Pons (tissue), 1 donor: ENCODE measurements around the gene KNG1.
A peak's percentile ranks its signal among the peaks of the same experiment; 100 is the strongest.
"Not testable (repeated sequence)": the region's sequence is repeated elsewhere in the genome, so short reads cannot be mapped to it uniquely, and the experiment has no call there.

Source experiments
- DNase-seq: peaks from one replicate; pipeline ENCODE4 v3.0.0-alpha.2; 2016; ENCODE audit warnings: low spot score

Gene KNG1

DNA sequence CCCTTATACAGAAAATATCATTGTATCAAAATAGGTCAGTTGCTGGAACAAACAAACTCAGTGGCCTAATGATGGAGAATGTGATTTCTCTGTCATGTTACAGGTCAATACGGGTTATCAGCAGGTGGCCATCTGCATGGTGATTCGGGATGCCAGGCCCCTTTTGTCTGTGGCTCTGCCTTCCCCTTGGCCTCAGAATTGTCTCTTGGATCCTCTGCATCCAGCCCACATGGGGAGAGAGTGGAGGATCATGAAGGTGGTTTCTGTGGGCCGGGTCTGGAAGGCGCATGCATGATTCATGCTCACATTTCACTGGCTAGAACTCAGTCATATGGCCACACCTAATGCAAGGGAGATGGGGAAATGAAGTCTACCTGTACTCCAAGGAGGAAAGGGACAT is 6.5 kb upstream of the KNG1 start:
- DNase-seq, result not testable (repeated sequence)

DNA sequence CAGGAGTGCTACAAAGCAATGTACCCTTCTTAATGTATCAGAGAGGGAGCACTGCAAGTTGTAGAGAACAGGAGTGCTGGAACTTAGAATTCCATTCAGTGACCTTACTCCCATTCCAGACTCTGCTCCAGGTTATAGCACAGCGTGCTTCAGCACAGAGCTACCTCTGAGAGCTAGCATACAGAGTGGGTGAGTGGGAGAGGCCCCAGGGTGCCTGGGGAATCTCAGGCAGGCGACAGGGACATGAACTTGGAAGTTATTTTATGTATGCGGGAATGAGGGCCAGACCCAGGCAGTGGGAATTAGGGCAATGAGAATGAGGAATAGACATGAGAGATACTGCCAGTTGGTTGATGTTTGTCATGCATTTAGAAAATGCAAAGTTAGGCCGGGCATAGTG is 3.7 kb upstream of the KNG1 start:
- DNase-seq, result no peak

DNA sequence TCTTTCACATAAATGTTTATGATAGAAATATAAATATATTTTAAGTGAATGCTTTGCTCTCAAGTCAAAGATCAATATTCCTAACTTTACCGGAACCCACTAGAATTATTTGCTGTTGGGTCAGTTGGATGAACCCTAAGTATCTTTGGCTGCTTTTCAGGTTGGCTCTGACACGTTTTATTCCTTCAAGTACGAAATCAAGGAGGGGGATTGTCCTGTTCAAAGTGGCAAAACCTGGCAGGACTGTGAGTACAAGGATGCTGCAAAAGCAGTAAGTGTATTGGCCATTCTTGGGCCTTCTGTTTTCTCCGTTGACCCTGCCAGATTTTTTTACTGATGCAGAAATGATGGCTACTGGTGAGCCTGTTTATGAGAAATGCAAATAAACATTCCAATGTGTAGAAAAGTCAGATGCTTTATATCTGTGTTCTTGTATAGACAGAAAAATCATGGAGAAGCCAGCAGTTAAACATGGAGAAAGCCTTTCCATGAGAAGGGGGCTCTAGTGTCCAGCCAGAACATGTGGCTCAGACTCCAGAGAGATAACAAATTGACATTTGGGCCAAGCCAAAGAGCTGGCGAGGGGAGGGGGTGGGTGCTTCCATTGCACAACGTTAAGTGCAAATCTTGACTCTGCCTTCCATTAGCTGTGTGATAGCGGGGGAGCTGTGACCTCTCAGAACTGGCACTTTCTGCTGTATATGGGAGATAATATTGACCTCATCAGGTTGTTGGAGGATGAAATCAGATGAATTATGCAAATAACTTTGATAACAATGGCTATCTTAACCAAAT is 3.0 kb downstream of the KNG1 start:
- no peak for DNase-seq

DNA sequence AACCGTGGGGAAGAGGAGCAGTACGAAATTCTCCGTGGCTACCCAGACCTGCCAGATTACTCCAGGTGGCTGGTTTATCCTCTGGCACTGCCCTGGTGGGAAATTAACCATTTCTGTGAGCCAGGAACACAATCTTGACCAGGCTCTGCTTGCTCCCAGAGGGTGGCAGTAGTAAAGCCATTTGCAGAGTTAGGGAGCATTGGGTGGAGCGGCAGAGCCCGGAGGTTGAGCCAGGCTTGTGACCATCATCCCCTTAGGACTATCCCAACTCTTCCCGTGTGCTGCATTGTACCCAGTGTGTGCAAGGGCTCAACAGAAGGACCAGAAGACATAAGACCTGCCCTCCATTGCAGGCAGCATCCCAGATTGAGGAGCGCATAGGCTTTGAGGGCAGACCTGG is 5.3 kb downstream of the KNG1 start:
- no peak for DNase-seq

DNA sequence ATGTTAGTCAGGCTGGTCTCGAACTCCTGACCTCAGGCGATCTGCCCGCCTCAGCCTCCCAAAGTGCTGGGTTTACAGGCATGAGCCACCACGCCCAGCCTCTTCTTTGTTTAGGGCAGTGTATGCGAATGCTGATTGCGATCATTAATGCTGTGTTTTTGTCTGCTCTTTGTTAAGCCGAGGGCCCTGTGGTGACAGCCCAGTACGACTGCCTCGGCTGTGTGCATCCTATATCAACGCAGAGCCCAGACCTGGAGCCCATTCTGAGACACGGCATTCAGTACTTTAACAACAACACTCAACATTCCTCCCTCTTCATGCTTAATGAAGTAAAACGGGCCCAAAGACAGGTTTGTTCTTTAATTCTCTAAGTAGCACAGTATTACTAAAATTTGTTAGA is 7.8 kb downstream of the KNG1 start:
- DNase-seq, result no peak

DNA sequence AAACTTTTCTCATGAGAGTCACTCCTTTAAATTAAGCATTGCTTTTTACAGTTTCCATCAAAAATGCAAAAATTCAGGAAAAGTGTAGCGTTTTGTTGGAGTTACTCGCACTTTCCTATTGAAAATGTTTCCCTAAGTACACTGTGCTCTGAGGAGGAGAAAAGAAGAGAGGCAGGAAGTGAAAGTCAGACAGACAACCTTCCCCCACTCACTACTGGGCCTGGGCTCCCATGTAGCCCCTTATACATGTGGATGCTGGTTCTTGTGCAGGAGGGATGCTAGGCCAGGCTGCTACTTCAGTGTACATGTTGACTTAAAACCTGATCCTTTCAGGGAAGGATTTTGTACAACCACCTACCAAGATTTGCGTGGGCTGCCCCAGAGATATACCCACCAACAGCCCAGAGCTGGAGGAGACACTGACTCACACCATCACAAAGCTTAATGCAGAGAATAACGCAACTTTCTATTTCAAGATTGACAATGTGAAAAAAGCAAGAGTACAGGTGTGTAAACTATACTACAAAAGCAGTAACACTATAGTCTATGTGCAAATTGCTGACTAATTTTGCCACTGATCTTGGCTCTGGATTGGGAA is 15.1 kb downstream of the KNG1 start:
- no peak for DNase-seq

DNA sequence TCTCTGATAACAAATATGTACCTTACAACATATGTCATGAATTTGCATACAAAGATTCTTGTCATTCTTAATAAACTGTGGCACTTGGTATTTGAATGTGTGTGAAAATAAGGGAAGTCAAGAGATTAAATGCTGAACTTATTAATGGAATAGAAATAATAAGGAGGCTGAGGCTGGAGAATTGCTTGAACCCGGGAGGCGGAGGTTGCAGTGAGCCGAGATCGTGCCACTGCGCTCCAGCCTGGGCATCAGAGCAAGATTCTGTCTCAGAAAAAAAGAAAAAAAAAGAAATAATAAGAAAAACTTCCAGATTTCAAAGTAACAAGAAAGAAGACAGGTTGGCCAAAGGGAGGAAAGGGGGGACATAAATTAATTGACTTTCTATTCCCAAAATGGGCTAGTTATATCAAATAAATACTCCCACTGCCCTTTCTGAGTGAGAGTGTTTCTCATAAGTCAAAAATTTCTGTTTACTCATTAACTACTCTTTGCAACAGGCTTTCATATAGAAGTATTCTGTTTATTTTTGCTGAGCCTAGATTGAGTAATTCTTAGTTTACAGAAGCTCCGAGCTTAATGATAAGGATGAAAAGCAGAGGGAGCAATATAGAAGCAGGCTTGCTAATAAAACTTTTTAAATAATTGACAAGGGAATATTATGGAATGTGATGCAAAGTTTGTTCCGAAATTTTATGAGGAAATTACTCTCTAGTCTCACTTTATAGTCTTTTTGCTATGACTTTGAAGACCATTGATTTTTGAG is 25.6 kb downstream of the KNG1 start:
- no peak for DNase-seq

DNA sequence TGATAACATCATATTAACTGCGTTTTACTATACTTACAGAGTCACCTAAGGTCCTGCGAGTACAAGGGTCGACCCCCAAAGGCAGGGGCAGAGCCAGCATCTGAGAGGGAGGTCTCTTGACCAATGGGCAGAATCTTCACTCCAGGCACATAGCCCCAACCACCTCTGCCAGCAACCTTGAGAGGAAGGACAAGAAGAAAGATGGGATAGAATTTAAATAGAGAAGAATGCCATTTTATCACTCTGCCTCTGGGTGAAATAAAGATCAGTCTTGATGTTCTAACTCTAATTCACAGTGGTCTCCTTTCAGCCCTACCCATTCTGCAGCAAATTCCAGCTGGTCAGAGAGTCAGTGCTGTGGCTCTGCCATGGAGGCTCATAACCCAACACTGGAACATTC is 26.5 kb downstream of the KNG1 start:
- no peak for DNase-seq

DNA sequence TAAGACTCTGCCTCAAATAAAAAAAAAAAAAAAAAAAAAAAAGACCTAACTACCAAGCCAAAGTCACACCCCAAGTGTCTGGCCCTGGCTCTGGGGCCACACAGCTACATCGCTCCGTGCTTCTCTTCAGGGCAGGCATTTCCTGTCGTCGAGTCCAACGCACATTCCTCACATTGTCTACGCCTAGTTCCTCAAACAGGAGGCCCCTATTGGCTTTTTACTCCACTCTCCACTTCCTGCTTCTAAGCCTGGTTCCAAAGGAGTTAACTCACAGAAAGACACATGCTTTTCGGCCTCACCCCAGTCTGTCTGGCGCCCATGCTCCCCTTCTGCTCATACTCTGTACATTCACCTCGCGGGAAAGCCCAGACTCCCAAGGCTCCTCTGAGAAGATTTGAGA is 28.8 kb downstream of the KNG1 start:
- peak; percentile 20 for DNase-seq

DNA sequence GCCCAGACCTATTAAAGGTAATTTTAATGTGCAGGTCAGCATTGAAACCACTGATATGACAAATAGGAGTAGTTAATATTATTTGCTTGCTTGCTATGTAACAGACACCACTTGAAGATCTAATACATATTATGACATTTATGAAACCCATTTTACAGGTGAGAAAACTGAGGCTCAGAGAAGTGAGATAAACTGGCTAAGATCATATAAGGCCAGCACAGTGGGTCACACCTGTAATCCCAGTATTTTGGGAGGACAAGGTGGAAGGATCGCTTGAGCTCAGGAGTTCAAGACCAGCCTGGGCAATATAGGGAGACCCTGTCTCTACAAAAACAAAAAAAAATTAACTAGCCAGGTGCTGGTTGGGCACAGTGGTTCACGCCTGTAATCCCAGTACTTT is 33.2 kb downstream of the KNG1 start:
- DNase-seq, result no peak

DNA sequence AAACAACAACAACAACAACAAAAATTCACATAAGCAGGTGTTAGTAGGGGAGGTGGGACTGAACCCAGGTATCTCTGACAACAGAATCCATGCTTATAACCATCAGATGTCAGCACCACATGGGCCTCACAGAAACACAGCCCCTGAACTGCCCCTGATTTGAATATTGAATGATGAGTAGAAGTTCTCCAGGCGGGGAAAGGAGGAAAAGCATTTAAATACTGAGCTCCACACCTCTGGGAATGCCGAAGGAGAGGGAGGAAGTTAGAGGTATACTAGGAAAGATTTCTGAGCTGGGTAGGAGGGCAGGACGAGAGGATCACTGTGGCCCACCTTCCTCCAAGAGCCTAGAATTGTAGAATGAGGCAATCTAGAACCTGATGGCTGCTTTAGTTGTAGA is 34.3 kb downstream of the KNG1 start:
- no peak for DNase-seq

DNA sequence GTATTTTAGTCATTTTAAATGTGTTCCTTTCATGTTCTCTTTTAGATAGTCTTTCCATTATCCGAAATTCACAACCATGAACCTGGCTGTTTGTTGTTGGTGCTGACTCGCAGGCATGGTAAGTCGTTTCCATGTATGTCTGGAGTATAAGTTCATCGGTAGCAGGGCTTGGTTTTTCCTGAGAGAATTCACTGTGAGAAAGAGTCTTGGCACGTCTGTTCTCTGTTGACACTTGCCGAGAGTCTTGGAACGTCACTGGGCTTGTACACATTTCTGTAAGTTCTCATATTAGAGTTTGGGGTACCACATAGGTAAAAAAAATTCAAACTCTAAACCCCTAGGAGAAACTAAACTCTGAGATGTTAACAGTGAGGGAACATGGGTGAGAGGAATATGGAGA is 36.8 kb downstream of the KNG1 start:
- no peak for DNase-seq

DNA sequence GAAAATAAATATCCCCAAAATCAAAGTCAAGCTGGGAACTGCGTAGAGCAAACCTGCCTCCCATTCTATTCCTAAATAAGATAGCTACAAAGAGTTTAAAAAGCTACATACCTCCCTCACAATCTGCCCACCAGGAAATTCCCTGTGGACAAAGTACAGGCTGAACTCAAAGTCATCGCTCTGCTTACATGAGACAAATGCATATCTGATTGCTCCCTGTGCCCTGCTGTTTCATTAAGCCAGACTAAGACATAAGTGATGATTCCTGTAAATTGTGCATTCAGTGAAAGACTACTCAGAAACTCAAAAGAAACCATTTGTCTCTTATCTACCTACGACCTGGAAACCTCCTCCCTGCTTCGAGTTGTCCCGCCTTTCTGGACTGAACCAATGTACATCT is 37.7 kb downstream of the KNG1 start:
- no peak for DNase-seq

DNA sequence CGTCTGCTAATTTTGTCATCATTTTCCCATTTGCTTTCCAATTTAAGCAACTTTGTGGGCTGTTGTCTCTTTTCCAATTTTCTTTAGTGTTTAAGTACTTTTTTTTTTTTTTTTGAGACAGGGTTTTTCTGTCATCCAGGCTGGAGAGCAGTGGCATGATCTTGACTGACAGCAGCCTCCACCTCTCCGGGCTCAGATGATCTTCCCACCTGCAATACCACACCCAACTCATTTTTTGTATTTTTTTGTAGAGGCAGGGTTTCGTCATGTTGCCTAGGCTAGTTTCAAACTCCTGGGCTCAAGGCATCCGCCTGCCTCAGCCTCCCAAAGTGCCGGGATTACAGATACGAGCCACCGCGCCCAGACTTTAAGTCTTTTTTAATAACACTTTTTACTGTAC is 40.1 kb downstream of the KNG1 start:
- no peak for DNase-seq

DNA sequence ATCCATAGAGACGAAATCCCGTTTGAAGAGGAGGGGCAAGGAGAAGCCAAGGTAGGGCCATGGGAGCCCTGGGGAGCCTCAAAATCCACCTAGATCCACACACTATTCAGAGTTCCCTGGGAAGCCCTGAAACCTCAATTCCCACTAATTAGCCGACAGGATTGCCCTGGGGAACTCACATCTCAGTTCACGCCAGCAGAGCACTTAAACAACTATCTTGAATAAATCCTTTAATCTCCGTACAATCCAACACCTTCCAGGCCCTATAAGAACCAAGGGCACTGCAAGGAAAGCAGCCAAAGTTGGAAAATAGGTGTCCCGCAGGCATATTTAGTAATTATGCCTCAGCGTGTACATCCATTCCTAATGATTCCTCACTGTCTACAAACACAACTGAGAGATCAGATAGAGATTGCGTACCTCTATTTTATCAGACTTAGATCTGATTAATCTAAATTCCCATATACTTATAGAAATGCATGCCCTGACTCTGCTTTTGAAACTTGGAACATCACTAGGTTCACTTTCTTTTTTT is 40.6 kb downstream of the KNG1 start:
- no peak for DNase-seq

DNA sequence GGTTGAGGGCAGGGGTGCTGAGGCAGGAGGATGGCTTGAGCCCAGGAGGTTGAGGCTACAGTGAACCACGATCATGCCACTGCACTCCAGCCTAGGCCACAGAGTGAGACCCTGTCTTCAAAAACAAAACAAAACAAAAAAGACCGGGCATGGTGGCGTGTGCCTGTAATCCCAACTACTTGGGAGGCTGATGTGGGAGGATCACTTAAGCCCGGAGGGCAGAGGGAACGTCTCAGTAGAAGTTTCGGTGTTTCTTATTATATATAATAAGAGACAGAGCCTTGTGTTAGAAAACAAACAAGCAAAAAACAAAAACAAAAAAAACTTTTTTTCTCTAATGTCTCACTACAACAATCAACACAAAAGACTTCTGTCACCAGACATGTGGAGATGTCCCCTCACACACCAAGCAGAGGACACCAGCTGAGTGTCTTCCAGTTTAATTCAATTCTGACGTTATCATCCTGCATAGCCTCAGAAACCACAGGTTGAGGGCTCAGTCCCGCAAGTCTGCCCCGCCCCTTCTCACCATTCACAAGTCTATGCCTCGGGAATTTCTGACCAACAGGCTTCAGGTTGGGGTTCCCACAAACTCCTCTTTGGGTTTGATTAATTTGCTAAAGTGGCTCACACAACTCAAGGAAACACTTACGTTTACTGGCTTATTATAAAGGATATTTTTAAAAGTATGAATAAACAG is 42.2 kb downstream of the KNG1 start:
- DNase-seq, result no peak

DNA sequence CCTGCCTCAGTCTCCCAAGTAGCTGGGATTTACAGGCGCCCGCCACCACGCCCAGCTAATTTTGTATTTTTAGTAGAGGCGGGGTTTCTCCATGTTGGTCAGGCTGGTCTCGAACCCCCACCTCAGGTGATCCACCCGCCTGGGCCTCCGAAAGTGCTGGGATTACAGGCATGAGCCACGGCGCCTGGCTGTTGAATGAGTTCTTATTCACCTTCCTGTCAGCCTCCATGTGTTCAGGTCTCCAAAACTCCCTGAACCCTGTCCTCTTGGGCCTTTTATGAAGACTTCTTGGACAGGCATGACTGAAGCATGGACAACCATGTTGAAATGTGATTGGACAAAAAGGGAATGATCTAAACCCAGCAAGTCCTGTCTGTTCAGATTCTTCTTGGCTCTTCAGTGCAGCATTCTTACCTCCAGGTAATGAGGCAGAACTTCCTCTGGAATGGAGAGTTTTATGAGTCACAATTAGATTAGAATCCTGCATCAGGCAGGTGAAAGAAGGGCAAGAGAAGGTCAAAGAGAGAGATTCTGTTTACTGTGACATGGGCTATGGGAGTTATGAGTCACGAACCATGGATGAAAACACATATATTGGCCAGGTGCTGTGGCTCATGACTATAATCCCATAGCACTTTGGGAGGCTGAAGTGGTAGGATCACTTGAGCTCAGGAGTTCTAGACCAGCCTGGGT is 43.1 kb downstream of the KNG1 start:
- DNase-seq, result no peak

DNA sequence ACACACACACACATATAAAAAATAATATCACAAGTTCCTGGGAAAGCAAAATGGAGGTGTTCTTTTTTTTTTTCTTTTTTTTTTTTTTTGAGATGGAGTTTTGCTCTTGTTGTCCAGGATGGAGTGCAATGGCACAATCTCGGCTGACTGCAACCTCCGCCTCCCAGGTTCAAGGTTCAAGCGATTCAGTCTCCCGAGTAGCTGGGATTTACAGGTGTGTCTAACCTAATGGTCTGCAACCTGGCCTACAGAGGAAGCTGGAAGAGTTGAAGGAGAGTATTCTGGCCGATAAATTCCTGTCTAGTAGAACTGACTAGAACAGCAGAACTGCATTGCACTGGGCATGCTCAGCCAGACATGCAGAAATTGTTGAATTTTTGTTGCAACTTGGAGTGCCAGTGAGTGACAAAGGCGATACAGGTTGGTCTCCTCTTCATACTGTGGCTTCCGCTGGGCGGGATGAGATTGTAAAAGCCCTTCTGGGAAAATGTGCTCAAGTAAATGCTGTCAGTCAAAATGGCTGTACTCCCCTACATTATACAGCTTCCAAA is 43.8 kb downstream of the KNG1 start:
- DNase-seq, result no peak

DNA sequence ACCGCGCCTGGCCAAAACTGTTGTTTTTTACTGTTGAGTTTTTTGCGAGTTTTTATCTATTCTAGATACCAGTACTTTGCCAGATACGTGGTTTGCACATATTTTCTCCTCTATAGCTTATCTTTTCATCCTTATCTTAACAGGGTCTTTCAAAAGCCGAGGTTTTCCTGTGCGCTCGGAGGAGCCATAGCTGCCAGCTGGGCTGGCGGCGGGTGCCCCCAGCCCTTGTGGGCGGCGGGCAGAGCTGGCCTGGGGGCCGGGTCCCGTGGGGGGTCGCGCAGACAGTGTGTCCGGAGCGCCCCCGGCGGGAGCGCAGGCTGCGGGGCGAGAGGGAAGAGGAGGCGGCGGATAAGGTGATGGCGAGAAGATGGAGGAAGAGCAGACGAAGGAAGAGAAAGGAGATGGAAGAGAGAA is 55.1 kb downstream of the KNG1 start:
- DNase-seq, result no peak

DNA sequence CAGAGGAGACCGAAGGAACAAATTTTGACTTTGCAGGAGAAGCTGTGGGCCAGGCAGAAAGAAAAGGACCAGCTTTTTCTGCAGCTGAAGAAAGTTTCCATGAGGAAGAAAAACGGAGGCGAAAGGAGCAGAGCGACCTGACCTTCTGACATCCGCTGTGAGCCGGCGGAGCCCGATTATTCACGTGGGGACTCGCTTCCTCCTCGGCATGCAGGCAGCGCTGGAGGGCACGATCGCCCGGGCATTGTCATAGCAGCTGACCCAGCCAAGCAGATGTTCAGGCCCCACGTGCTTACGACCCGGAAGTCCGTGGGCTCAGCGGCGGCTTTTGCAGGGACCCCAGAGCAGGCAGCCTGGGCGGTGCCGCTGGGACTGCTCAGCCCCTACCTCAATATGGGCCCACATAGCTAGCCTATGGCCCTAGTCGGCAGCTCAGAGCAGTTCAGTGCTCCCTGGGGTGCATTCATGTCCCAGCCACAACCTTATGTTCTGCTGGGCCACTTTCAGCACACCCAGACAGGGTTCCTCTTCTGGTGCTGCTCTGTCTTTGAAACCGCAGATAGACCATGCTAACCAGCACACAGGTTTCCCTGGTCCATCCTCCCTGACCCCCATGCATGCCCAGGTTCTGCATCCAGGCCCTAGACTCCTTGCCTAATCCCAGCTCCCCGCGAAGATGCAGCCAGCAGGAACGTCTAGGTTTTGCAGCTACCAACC is 55.7 kb downstream of the KNG1 start:
- DNase-seq, result peak; percentile 68

DNA sequence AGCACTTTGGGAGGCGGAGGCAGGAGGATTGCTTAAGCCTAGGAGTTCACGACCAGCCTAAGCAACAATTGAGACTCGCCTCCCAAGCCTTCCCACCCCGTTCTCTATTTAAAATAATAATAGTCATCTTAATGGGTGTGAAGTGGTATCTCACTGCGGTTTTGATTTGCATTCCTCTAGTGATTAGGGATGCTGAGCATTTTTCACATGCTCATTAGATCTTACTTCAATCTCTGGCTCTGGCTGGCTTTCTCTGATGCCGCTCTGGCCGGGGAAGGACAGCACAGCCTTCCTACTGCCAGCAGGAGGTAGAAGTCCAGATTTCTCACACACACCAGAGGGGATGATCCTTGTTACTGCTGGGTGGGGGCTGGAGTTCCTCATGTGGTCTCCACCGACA is 58.8 kb downstream of the KNG1 start:
- no peak for DNase-seq
